Fibroblast of lung (primary cell): ENCODE measurements around the gene LDLRAD4. TPM values are rescaled to one million over a fixed set of nuclear protein-coding genes. Genes with fewer than 3 reads are reported as not detected.

Experiments used
- DNase-seq, 2 donors: peaks; one replicate each; pipeline versions ENCODE4 v3.0.0 to v3.0.0-alpha.2; 2010; ENCODE audit warnings: low read depth in 2 of 2
- H2AFZ ChIP-seq: 2 replicates; pipeline ENCODE4 v1.5.1; 2012; ENCODE audit warnings: low read length, control low read depth, inconsistent platforms
- H3K27ac ChIP-seq: 2 replicates; pipeline ENCODE4 v1.5.1; 2011; ENCODE audit warnings: low read length, control low read depth; ENCODE audit not compliant: insufficient read depth
- H3K27me3 ChIP-seq: 2 replicates; pipeline ENCODE4 v1.5.1; 2011; ENCODE audit warnings: mild to moderate bottlenecking, low read length; ENCODE audit not compliant: control insufficient read depth, insufficient read depth
- H3K36me3 ChIP-seq: 2 replicates; pipeline ENCODE4 v1.5.1; 2011; ENCODE audit warnings: low read length; ENCODE audit not compliant: control insufficient read depth, insufficient read depth
- H3K4me1 ChIP-seq: 2 replicates; pipeline ENCODE4 v1.5.1; 2011; ENCODE audit warnings: low read length; ENCODE audit not compliant: control insufficient read depth, insufficient read depth; ENCODE audit errors: extremely low read depth
- H3K4me2 ChIP-seq: 2 replicates; pipeline ENCODE4 v1.5.1; 2011; ENCODE audit warnings: low read length, control low read depth; ENCODE audit not compliant: insufficient read depth; ENCODE audit errors: extremely low read depth
- H3K4me3 ChIP-seq, 4 experiments: fragments of 200-600 bp in 1 of 4; sonication (generic) in 1 of 4; replicated peaks in 1 of 4; 2 replicates each; pipeline ENCODE4 v1.5.1; 2011 to 2016; ENCODE audit warnings: low read length in 4 of 4, low read depth in 3 of 4, mild to moderate bottlenecking in 3 of 4, control low read depth in 2 of 4, inconsistent platforms in 1 of 4, mixed read lengths in 1 of 4; ENCODE audit not compliant: insufficient read depth in 1 of 4; ENCODE audit errors: control extremely low read depth in 1 of 4
- H3K79me2 ChIP-seq: 2 replicates; pipeline ENCODE4 v1.5.1; 2012; ENCODE audit warnings: mild to moderate bottlenecking, low read length, inconsistent platforms; ENCODE audit not compliant: control insufficient read depth, insufficient read depth
- H3K9ac ChIP-seq: 2 replicates; pipeline ENCODE4 v1.5.1; 2011; ENCODE audit warnings: mild to moderate bottlenecking, low read length, control low read depth; ENCODE audit not compliant: insufficient read depth
- H3K9me3 ChIP-seq: 2 replicates; pipeline ENCODE4 v1.5.1; 2012; ENCODE audit warnings: low read depth, low read length; ENCODE audit not compliant: control insufficient read depth, insufficient read depth
- H4K20me1 ChIP-seq: 2 replicates; pipeline ENCODE4 v1.5.1; 2011; ENCODE audit warnings: low read length; ENCODE audit not compliant: control insufficient read depth, insufficient read depth; ENCODE audit errors: extremely low read depth
- CTCF ChIP-seq, 2 donors: IDR thresholded peaks in 1 of 2; conservative IDR thresholded peaks in 1 of 2; 1 replicate in 1 of 2; 2 replicates in 1 of 2; pipeline ENCODE4 v1.5.1; 2011 to 2012; ENCODE audit warnings: low read length in 2 of 2, control low read depth in 1 of 2, inconsistent platforms in 1 of 2, low read depth in 1 of 2, mild to moderate bottlenecking in 1 of 2
- EZH2 ChIP-seq: IDR thresholded peaks from 2 replicates; pipeline ENCODE4 v1.5.1; 2012; ENCODE audit warnings: low read length, control low read depth, mild to moderate bottlenecking; ENCODE audit errors: missing control alignments
- polyA plus RNA-seq, 2 donors: library from polyadenylated mRNA; depleted of rRNA in 1 of 2; stranded (reverse) in 1 of 2; unstranded in 1 of 2; fragments of >200 nt; gene quantifications; 2 replicates each; pipeline ENCODE4 v1.2.1, GENCODE V29; 2011 to 2012; ENCODE audit warnings: missing spikeins in 1 of 2
- total RNA-seq: library from RNA; depleted of rRNA; stranded (reverse); fragments of >200 nt; gene quantifications from 2 replicates; pipeline ENCODE4 v1.2.1, GENCODE V29; 2014

LDLRAD4 gene
- total and polyA plus RNA-seq, 2 donors (not counting 1 experiment from before 2014, with no cell fraction given), result not detected

DNA sequence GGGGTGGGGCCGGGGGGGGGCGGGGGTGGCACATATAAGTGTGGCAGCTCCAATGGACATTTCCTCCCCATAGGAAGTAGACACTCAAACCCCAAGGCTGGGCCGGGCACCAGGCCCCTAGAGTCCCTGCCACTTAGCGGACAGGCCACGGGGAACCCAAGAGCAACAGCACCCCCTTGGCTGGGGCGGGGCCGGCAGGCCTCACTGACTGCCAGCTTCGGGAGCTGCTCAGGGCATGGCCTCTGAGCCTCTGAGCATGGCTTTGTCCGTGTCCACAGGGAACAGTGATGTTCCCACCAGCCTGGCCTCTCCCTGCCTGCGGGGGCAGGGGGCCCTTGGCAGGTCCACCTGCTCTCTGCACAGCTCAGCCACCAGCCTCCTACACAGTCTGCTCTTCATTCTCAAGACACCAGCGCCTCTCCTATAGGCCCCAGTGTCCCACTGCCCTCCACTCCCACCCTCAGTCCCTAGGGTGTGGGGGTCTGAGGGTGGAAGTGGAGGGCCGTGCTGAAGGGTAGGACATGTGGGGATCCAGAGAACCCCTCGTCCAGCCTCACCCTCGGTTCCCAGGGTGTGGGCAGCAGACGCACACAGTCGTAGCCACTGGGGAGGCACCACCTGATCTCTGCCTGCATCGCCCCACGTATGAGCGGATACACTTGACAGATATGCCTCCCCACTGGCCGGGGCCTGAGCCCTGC, 401.1 kb downstream of the LDLRAD4 start:
- Histone ChIP-seq H2AFZ (no peak overlapping the region), H4K20me1 (no peaks in the 10 kb centered on the region), H3K27me3 (no peaks in the 10 kb centered on the region), H3K36me3 (no peaks in the 10 kb centered on the region), H3K27ac (no peak overlapping the region), H3K79me2 (no peaks in the 10 kb centered on the region), H3K4me1 (no peaks in the 10 kb centered on the region), H3K4me2 (no peak overlapping the region), H3K9ac (no peak overlapping the region), H3K9me3 (no peaks in the 10 kb centered on the region), H3K4me3 (no peak overlapping the region)
- no peak for DNase-seq
- TF ChIP-seq EZH2 (no peak), CTCF (conservative IDR thresholded peaks at IDR 0.05 in 1 of 2, IDR thresholded peaks at IDR 0.05 in 1 of 2; ENCODE audit: low read depth in 1 of 2, low read length in 2 of 2) (no peak)

- DNase-seq, result no peak
- Histone ChIP-seq H4K20me1 (no peaks in the 10 kb centered on the region), H3K27me3 (no peaks in the 10 kb centered on the region), H3K9ac (no peak overlapping the region), H3K36me3 (no peaks in the 10 kb centered on the region), H3K9me3 (no peaks in the 10 kb centered on the region), H3K79me2 (no peaks in the 10 kb centered on the region), H2AFZ (no peak overlapping the region), H3K4me2 (no peak overlapping the region), H3K27ac (no peak overlapping the region), H3K4me1 (no peaks in the 10 kb centered on the region), H3K4me3 (no peak overlapping the region)
- TF ChIP-seq EZH2 (no peak), CTCF (conservative IDR thresholded peaks at IDR 0.05 in 1 of 2, IDR thresholded peaks at IDR 0.05 in 1 of 2; ENCODE audit: low read depth in 1 of 2, low read length in 2 of 2) (no peak)
These were observed 401.7 kb downstream of the LDLRAD4 start for GRCh38 chr18:13620206-13620672.

- no peaks in the 10 kb centered on the region for H4K20me1 ChIP-seq
- no peak overlapping the region for H3K9ac ChIP-seq
- H3K27me3 ChIP-seq, result no peaks in the 10 kb centered on the region
- H3K79me2 ChIP-seq, result no peaks in the 10 kb centered on the region
- no peaks in the 10 kb centered on the region for H3K4me1 ChIP-seq
- H2AFZ ChIP-seq, result no peak overlapping the region
- no peaks in the 10 kb centered on the region for H3K9me3 ChIP-seq
- H3K27ac ChIP-seq, result no peak overlapping the region
- DNase-seq, result no peak
- no peaks in the 10 kb centered on the region for H3K36me3 ChIP-seq
- TF ChIP-seq CTCF (conservative IDR thresholded peaks at IDR 0.05 in 1 of 2, IDR thresholded peaks at IDR 0.05 in 1 of 2; ENCODE audit: low read depth in 1 of 2, low read length in 2 of 2) (no peak), EZH2 (no peak)
- no peak overlapping the region for H3K4me3 ChIP-seq
- no peak overlapping the region for H3K4me2 ChIP-seq
These were observed 402.4 kb downstream of the LDLRAD4 start for GRCh38 chr18:13620818-13621445.
